NCI-H2081 treated with DMSO at 0.1 percent for 48 hours (cell line): Measurements from ENCODE around the gene ZNF691.
A peak's percentile ranks its signal among the peaks of the same experiment; 100 is the strongest.
"Not testable (repeated sequence)": the region's sequence is repeated elsewhere in the genome, so short reads cannot be mapped to it uniquely, and the experiment has no call there.

Experiments used
- DNase-seq: peaks from one replicate; lab custom pipeline; 2025; lab: John Stamatoyannopoulos, UW

The ZNF691 gene

DNA sequence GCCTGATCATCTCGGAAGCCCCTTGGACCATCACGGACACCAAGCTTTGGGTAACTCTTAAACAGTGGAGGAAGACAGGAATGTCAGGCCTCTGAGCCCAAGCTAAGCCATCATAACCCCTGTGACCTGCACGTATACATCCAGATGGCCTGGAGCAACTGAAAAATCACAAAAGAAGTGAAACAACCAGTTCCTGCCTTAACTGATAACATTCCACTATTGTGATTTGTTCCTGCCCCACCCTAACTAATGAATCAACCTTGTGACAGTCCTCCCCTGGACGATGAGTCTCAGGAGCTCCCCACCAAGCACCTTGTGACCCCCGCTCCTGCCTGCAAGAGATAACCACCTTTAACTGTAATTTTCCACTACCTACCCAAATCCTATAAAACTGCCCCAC is 13.0 kb downstream of the ZNF691 start:
- DNase-seq: not testable (repeated sequence)

DNA sequence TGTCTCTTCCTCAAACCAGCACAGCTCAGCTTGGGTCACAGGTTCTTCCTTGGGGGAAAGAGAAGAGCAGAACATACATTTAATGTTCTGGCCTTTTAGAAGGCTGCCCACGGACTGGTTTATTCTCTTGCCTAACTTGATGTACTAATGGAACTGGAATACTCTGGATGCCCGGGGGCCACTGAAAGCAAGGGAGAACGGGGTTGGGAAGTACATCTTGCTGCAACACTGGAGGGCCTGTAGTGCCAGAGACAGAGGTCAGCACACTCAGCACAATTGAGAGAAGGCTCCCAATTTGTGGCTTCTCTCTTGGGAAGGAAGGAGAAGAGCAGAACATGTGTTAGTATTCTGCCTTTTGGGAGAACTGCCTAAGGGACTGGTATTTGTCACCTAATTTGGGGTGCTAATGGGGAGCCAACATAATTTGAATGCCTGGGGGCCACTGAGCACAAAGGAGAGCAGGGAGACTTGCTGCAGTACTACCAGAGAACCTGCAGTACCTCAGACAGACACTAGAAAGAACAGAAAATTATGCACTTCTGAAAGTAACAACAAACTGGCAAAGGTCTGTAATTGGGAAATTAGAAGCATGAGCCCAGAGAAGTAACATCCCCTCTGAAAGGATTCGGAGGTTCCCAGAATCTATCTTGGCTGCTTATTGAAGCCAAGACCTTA is 14.1 kb downstream of the ZNF691 start:
- no peak for DNase-seq

GRCh38 chr1:42861014-42861399 is 14.6 kb downstream of the ZNF691 start:
- DNase-seq: no peak

DNA sequence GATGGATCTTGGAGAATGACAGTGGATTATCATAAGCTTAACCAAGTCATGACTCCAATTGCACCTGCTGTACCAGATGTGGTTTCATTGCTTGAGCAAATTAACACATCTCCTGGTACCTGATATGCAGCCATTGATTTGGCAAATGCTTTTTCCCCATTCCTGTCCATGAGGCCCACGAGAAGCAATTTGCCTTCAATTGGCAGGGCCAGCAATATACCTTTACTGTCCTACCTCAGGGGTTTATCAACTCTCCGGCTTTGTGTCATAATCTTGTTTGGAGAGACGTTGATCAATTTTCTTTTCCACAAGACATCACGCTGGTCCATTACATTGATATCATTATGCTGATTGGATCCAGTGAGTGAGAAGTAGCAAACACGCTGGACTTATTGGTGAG is 20.1 kb downstream of the ZNF691 start:
- no peak for DNase-seq

- DNase-seq: not testable (repeated sequence)
Observed at GRCh38 chr1:42868466-42868865, 22.1 kb downstream of the ZNF691 start.

- not testable (repeated sequence) for DNase-seq
Observed at GRCh38 chr1:42869254-42869653, 22.8 kb downstream of the ZNF691 start.

DNA sequence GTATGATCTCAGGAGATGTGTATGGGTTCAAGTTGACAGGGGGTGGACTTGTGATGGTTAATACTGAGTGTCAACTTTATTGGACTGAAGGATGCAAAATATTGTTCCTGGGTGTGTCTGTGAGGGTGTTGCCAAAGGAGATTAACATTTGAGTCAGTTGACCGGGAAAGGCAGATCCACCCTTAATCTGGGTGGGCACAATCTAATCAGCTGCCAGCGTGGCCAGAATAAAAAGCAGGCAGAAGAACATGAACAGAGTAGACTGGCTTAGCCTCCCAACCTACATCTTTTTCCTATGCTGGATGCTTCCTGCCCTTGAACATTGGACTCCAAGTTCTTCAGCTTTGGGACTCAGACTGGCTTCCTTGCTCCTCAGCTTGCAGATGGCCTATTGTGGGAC is 23.3 kb downstream of the ZNF691 start:
- not testable (repeated sequence) for DNase-seq

GRCh38 chr1:42873108-42873507 is 26.7 kb downstream of the ZNF691 start:
- DNase-seq: not testable (repeated sequence)

DNA sequence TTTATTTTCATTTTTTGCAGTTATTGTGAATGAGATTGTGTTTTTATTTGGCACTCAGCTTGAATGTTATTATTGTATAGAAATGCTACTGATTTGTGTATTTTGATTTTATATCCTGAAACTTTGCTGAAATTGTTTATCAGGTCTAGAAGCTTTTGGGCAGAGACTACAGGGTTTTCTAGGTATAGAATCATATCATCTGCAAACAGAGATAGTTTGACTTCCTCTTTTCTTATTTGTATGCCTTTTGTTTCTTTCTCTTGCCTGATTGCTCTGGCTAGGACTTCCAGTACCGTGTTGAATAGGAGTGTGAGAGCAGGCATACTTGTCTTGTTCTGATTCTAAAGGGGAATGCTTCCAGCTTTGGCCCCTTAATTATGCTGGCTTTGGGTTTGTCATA is 27.3 kb downstream of the ZNF691 start:
- DNase-seq: no peak

DNA sequence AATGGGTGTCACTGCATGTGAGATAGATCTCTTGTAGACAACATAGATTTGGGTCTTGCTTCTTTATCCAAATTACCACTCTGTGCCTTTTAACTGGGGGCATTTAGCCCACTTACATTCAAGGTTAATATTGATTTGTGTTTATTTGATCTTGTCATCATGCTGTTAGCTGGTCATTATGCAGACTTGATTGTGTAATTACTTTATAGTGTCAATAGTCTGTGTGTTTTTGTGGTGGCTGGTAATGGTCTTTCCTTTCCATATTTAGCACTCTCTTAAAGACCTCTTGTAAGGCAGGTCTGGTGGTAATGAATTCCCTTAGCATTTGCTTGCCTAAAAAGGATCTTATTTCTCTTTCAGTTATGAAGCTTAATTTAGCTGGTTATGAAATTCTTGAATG is 29.6 kb downstream of the ZNF691 start:
- DNase-seq: peak; percentile 61

DNA sequence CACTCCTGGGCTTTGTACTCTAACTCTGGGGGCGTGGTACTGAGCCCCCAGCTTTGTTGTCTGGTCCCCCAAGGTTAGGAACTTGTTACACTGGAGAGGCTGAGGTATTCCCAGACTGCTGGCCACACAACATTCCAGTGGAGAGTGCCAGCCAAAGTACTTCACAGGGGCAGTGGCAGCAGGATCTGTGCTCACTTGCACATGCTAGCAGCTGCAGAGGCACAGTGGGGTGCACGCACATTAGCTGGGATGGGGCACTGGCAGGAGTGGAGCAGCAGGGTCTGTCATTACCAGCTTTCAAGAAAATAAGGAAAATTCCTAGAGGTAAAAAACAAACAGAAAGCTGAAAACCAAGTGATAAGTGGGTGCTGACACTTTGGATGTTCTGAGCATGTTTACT is 31.0 kb downstream of the ZNF691 start:
- no peak for DNase-seq

GRCh38 chr1:42880384-42880783 is 34.0 kb downstream of the ZNF691 start:
- no peak for DNase-seq

DNA sequence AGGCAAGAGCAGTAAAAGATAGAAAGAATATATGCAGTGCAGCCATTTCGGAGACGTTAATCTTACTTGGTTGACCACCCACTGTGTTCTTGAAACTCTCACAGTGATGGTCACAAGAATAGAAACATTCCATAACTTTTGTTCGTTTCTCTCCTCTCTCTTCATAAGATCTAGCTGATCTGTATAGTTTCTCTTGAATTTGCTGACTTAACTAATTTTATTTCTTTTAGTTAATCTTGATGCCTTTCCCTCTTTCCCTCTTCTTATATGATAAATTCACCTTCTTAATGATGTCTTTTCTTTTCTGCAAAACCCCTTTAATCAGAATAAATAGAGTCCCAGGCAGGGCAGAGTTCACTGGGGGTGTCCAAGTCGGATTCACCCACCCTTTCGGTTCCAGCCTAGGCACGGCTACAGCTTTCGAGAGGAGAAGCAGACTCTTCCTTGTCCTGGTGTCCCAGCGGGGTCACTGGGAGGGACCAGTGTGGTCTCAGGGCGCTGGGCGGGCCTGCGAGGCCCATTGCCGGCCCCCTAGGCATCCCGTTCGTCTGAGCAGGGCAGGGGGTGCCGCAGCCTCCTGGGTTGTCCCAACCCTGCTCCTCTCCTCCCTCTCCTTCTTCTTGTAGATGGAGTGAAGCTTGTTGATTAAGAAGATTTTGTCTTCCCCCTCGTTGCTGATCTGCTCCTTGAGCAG is 39.8 kb downstream of the ZNF691 start:
- no peak for DNase-seq

DNA sequence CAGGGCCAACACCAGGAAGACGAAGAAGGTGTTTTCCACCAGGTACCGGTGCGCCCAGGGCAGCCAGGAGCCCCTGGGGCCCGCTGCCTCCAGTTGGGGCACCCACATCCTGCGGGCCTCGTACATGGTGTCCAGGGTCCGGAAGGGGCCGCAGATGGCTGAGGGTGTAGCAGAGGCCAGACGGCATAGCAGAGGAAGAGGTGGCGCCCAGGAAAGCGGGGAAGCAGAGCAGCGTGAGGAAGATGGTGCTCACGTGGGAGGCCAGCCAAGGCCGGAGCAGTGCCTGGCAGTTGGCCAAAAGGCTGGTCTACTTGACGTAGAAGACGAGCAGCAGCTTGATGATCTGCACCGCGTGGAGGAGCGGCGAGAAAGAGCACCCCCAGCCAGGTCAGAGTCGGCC is 40.4 kb downstream of the ZNF691 start:
- no peak for DNase-seq

GRCh38 chr1:42887366-42887765 is 41.0 kb downstream of the ZNF691 start:
- DNase-seq: no peak

DNA sequence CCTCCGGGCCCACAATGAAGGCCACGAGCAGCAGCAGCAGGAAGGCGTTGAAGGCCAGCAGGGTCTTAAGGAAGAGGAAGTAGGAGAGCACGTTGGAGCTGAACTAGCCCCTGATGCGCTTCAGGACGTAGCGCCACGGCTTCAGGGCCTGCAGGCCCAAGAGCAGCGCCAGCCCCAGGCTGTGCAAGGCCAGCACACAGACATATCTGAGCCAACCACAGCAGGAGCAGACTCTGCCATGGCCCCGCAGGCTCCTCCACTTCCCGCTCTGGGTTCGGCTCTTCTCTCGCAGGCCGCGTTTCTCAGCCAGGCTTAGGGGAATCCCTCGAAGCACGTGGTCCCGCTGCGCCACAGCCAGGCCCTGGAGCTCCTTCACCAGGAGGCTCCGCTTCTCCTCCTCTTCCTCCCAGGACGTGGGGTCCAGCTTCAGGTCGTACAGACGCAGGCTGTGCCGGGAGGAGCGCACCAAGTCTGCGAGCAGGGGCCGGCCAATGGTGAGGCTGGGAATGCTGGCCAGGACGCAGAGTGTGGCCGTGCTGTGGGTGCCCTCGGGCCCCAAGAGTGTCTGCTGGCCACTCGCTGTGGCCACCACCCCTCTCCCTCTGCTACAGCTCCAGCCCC is 41.7 kb downstream of the ZNF691 start:
- DNase-seq: no peak

GRCh38 chr1:42889264-42889663 is 42.9 kb downstream of the ZNF691 start:
- DNase-seq: no peak

GRCh38 chr1:42891465-42892138 is 45.2 kb downstream of the ZNF691 start:
- no peak for DNase-seq

DNA sequence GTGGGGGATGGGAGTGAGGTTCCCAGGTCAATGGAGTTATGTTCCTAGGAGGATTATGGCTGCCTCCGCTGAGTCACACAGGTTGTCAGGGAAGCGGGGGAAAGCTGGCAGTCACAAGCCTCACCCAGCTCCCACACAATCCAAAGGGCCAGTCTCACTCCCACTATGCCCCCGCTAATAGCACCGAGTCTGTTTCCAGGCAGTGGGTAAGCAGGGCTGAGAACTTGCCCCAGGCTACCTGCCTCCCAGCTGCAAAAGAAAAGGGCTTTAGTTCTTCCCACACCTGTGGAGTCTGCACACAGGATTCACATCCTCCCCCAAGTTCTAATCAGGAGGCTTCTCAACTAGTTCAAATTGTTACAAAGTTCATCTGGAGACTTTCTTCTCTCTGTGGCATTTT is 53.5 kb downstream of the ZNF691 start:
- DNase-seq: not testable (repeated sequence)
